H9 (cell line): Measurements from ENCODE around the gene DNASE1L3. TPM values are rescaled to one million over a fixed set of nuclear protein-coding genes. Genes with fewer than 3 reads are reported as not detected.

Source experiments
- DNase-seq: peaks from one replicate; pipeline ENCODE4 v3.0.0-alpha.2; 2017
- H2AFZ ChIP-seq: one replicate; pipeline ENCODE4 v1.6.1; 2013; ENCODE audit warnings: mild to moderate bottlenecking, low read length, control low read depth, moderate library complexity
- H2AK5ac ChIP-seq: 2 replicates; pipeline ENCODE4 v1.6.1; 2013; ENCODE audit warnings: low read length, control low read depth, mixed read lengths; ENCODE audit not compliant: insufficient read length
- H2BK120ac ChIP-seq: one replicate; pipeline ENCODE4 v1.6.1; 2013; ENCODE audit warnings: low read depth, mild to moderate bottlenecking, low read length, control low read depth, inconsistent platforms; ENCODE audit not compliant: poor library complexity, severe bottlenecking
- H2BK12ac ChIP-seq: 2 replicates; pipeline ENCODE4 v1.6.1; 2013; ENCODE audit warnings: low read length, control low read depth, mixed read lengths, low read depth; ENCODE audit not compliant: insufficient read length
- H2BK15ac ChIP-seq: 2 replicates; pipeline ENCODE4 v1.6.1; 2013; ENCODE audit warnings: low read depth, low read length, control low read depth
- H2BK20ac ChIP-seq: one replicate; pipeline ENCODE4 v1.6.1; 2013; ENCODE audit warnings: low read depth, mild to moderate bottlenecking, low read length, control low read depth, inconsistent platforms; ENCODE audit not compliant: poor library complexity, severe bottlenecking
- H2BK5ac ChIP-seq: 2 replicates; pipeline ENCODE4 v1.6.1; 2013; ENCODE audit warnings: low read length, control low read depth, mixed read lengths; ENCODE audit not compliant: insufficient read length
- H3K14ac ChIP-seq: 2 replicates; pipeline ENCODE4 v1.6.1; 2013; ENCODE audit warnings: low read length, control low read depth; ENCODE audit not compliant: insufficient read depth
- H3K18ac ChIP-seq: 2 replicates; pipeline ENCODE4 v1.6.1; 2013; ENCODE audit warnings: low read depth, mild to moderate bottlenecking, mixed read lengths, low read length, control low read depth; ENCODE audit not compliant: insufficient read length
- H3K23ac ChIP-seq: 2 replicates; pipeline ENCODE4 v1.6.1; 2013; ENCODE audit warnings: low read length, control low read depth, mixed read lengths, low read depth; ENCODE audit not compliant: insufficient read length
- H3K23me2 ChIP-seq: 2 replicates; pipeline ENCODE4 v1.6.1; 2013; ENCODE audit warnings: low read depth, mild to moderate bottlenecking, mixed read lengths, low read length, control low read depth; ENCODE audit not compliant: insufficient read length, poor library complexity, severe bottlenecking
- H3K27ac ChIP-seq: 2 replicates; pipeline ENCODE4 v1.5.1; 2013; ENCODE audit warnings: low read length, control low read depth, mixed read lengths, low read depth; ENCODE audit not compliant: insufficient read length
- H3K27me3 ChIP-seq: 2 replicates; pipeline ENCODE4 v1.6.1; 2013; ENCODE audit warnings: low read length, control low read depth, inconsistent platforms; ENCODE audit not compliant: insufficient read depth
- H3K4ac ChIP-seq: 2 replicates; pipeline ENCODE4 v1.6.1; 2013; ENCODE audit warnings: low read depth, mild to moderate bottlenecking, control low read depth, inconsistent platforms, low read length, moderate library complexity
- H3K4me1 ChIP-seq: 2 replicates; pipeline ENCODE4 v1.6.1; 2013; ENCODE audit warnings: low read length, control low read depth, inconsistent platforms; ENCODE audit not compliant: insufficient read depth
- H3K4me2 ChIP-seq: 2 replicates; pipeline ENCODE4 v1.6.1; 2013; ENCODE audit warnings: low read length, control low read depth, mixed read lengths; ENCODE audit not compliant: insufficient read length, insufficient read depth
- H3K56ac ChIP-seq: 2 replicates; pipeline ENCODE4 v1.6.1; 2013; ENCODE audit warnings: low read depth, mild to moderate bottlenecking, mixed read lengths, low read length, control low read depth; ENCODE audit not compliant: insufficient read length
- H3K79me1 ChIP-seq: 2 replicates; pipeline ENCODE4 v1.6.1; 2013; ENCODE audit warnings: low read depth, mild to moderate bottlenecking, moderate library complexity, low read length, control low read depth, inconsistent platforms; ENCODE audit not compliant: insufficient read depth, poor library complexity, severe bottlenecking
- H3K79me2 ChIP-seq: 2 replicates; pipeline ENCODE4 v1.6.1; 2013; ENCODE audit warnings: low read length, control low read depth, inconsistent platforms; ENCODE audit not compliant: insufficient read depth
- H3K9ac ChIP-seq: 2 replicates; pipeline ENCODE4 v1.6.1; 2013; ENCODE audit warnings: low read length, control low read depth, mixed read lengths; ENCODE audit not compliant: insufficient read length; ENCODE audit errors: extremely low read depth
- H3K9me3 ChIP-seq: one replicate; pipeline ENCODE4 v1.6.1; 2013; ENCODE audit warnings: low read depth, low read length, inconsistent platforms; ENCODE audit not compliant: control insufficient read depth
- H3T11ph ChIP-seq: one replicate; pipeline ENCODE4 v1.6.1; 2013; ENCODE audit warnings: mild to moderate bottlenecking, low read length, control low read depth, inconsistent platforms
- H4K20me1 ChIP-seq: one replicate; pipeline ENCODE4 v1.6.1; 2013; ENCODE audit not compliant: control insufficient read depth, insufficient read length, insufficient read depth
- H4K5ac ChIP-seq: 2 replicates; pipeline ENCODE4 v1.6.1; 2013; ENCODE audit warnings: low read depth, mild to moderate bottlenecking, mixed read lengths, low read length, control low read depth; ENCODE audit not compliant: insufficient read length
- H4K8ac ChIP-seq: replicated peaks from 2 replicates; pipeline ENCODE4 v1.6.1; 2013; ENCODE audit warnings: low read length, control low read depth, mixed read lengths, low read depth; ENCODE audit not compliant: insufficient read length
- H4K91ac ChIP-seq: 2 replicates; pipeline ENCODE4 v1.6.1; 2013; ENCODE audit warnings: low read depth, mild to moderate bottlenecking, moderate library complexity, mixed read lengths, low read length, control low read depth; ENCODE audit not compliant: insufficient read length
- H3K27ac Mint-ChIP-seq, 3 experiments: 2 replicates in 2 of 3; 3 replicates in 1 of 3; pipeline ENCODE4 v1.8.0; 2020 to 2021; ENCODE audit warnings: mixed read lengths in 3 of 3, mild to moderate bottlenecking in 1 of 3, moderate library complexity in 1 of 3
- H3K27me3 Mint-ChIP-seq: 2 replicates; pipeline ENCODE4 v1.8.0; 2021; ENCODE audit warnings: low read depth, mild to moderate bottlenecking, moderate library complexity, mixed read lengths
- H3K36me3 Mint-ChIP-seq, 3 experiments: 2 replicates in 2 of 3; 3 replicates in 1 of 3; pipeline ENCODE4 v1.8.0; 2020 to 2021; ENCODE audit warnings: low read depth in 3 of 3, mixed read lengths in 3 of 3; ENCODE audit not compliant: insufficient read depth in 1 of 3
- H3K4me1 Mint-ChIP-seq, 2 experiments: 2 replicates each; pipeline ENCODE4 v1.8.0; 2020; ENCODE audit warnings: mixed read lengths in 2 of 2
- H3K4me3 Mint-ChIP-seq, 2 experiments: 2 replicates in 1 of 2; 3 replicates in 1 of 2; pipeline ENCODE4 v1.8.0; 2020 to 2021; ENCODE audit warnings: mild to moderate bottlenecking in 2 of 2, mixed read lengths in 2 of 2, moderate library complexity in 1 of 2
- H3K9me3 Mint-ChIP-seq, 2 experiments: 2 replicates in 1 of 2; 3 replicates in 1 of 2; pipeline ENCODE4 v1.8.0; 2020; ENCODE audit warnings: mild to moderate bottlenecking in 2 of 2, mixed read lengths in 2 of 2, moderate library complexity in 1 of 2
- WGBS: extraction: QIAGEN DNeasy Blood & Tissue Kit; methylation state at CpG from one replicate; pipeline ENCODE4 v1.1.7; 2013; ENCODE audit warnings: missing lambda C conversion rate, low lambda C conversion rate, mixed read lengths; ENCODE audit not compliant: insufficient read length; ENCODE audit errors: extremely low coverage; 5-methylcytosine and 5-hydroxymethylcytosine counted together
- total RNA-seq: library from RNA; stranded (reverse); gene quantifications from 2 replicates; pipeline ENCODE4 v1.2.1, GENCODE V29; 2021
- TF ChIP-seq, protein P1 (sequence below): fragments of 200-600 bp; sonication (generic); conservative IDR thresholded peaks from 3 replicates; pipeline ENCODE4 v1.8.0; 2021; ENCODE audit warnings: antibody characterized with exemption, mild to moderate bottlenecking

DNASE1L3 gene
- total RNA-seq, 1 experiment from 2014 or later = not detected

DNA sequence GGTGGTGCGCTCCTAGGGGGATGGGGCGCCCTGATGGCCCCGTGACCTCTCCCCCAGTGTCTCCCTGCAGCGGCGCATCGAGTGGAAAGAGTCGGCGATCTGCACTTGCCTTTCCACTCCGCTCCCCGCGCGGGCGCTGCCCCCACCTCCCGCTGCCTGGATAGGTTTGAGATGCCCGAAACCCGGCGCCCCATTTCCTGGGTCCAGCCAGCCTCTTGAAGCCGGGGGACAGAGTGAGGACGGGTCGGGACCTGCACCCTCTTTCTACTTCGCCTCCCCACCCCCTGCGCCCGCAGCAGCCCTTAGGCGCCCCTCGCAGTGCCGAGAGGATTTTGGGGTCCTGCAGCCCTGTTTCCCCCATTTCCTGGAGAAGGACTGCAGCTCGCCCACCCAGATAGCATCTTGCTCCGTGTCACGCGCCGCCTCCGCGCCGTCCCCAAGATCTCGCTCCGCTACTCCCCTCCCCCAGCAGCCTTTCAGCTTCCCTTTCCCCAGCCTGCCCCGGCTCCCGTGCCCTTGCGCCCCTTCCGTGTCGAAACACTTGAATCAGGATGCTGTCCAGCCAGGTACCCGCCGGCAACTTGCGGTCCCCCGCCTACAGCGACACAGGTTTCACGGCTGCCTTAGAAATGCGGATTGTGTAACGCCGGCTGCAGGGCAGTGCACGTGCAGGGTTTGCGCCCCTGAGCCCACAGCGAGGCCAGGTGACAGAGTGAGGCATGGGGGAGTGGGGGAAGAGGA, 27.3 kb upstream of the DNASE1L3 start:
- Mint-ChIP-seq H3K9me3 (no peaks in the 10 kb centered on the region), H3K27ac (no peak overlapping the region), H3K36me3 (no peaks in the 10 kb centered on the region), H3K4me3 (peak overlapping the region; percentile 82 to 93), H3K27me3 (peaks cover 80% of the 10 kb centered on the region), H3K4me1 (peaks cover 8 to 11% of the 10 kb centered on the region in 2 experiments)
- Histone ChIP-seq H3K14ac (0 out of 2 replicates have a peak overlapping the region, but pooled peaks have one; percentile 6), H3K23me2 (peaks cover 19% of the 10 kb centered on the region), H3K23ac (no peak overlapping the region), H3K4ac (no peak overlapping the region), H2BK20ac (no peak overlapping the region), H3K4me1 (no peaks in the 10 kb centered on the region), H2AFZ (no peak overlapping the region), H2AK5ac (no peak overlapping the region), H2BK120ac (no peak overlapping the region), H2BK12ac (no peak overlapping the region), H3K79me1 (no peaks in the 10 kb centered on the region), H3K4me2 (peak overlapping the region; percentile 88), H4K91ac (no peak overlapping the region), H4K20me1 (no peaks in the 10 kb centered on the region), H3K27ac (no peak overlapping the region), H4K5ac (no peak overlapping the region), H3K18ac (no peak overlapping the region), H4K8ac (no peak overlapping the region), H3K79me2 (no peaks in the 10 kb centered on the region), H2BK15ac (no peak overlapping the region), H3K9ac (no peak overlapping the region), H3K27me3 (peaks cover 11% of the 10 kb centered on the region; the same call in 1 of the 2 replicates), H3K9me3 (no peaks in the 10 kb centered on the region), H2BK5ac (no peak overlapping the region), H3K56ac (no peak overlapping the region), H3T11ph (no peak overlapping the region)
- WGBS = no CpG with 5 or more reads among the region's 53 CpGs
- peak; percentile 47 for DNase-seq
- TF ChIP-seq, protein P1, sequence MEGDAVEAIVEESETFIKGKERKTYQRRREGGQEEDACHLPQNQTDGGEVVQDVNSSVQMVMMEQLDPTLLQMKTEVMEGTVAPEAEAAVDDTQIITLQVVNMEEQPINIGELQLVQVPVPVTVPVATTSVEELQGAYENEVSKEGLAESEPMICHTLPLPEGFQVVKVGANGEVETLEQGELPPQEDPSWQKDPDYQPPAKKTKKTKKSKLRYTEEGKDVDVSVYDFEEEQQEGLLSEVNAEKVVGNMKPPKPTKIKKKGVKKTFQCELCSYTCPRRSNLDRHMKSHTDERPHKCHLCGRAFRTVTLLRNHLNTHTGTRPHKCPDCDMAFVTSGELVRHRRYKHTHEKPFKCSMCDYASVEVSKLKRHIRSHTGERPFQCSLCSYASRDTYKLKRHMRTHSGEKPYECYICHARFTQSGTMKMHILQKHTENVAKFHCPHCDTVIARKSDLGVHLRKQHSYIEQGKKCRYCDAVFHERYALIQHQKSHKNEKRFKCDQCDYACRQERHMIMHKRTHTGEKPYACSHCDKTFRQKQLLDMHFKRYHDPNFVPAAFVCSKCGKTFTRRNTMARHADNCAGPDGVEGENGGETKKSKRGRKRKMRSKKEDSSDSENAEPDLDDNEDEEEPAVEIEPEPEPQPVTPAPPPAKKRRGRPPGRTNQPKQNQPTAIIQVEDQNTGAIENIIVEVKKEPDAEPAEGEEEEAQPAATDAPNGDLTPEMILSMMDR = no peak
